ENCODE measurements around the gene ZNF580.

Gene ZNF580

DNA sequence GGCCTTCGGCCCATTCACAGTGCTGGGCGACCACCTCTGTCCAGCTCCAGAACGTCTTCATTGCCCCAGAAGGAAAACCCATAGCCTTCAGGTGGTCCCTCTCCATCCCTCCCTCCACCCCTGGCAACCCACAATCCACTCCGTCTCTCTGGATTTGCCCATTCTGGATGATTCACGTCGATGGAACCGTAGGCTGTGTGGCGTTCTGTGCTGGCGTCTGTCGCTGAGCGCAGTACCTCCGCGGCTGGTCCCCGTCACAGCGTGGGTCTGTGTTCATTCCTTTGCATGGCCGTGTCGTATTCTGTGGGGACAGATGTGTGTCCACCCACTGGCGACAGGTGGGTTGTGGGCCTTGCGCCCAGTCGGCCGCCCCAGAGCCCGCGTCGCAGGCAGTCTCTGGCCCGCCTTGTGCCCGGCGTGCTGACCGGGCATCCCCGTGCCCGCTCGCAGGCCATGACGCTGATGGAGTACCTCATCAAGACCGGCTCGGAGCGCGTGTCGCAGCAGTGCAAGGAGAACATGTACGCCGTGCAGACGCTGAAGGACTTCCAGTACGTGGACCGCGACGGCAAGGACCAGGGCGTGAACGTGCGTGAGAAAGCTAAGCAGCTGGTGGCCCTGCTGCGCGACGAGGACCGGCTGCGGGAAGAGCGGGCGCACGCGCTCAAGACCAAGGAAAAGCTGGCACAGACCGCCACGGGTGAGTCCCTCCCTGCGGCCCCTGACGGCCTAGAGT, 44.3 kb downstream of the ZNF580 start:
- no peak overlapping the region for H3K4me3 ChIP-seq (ENCODE audit: low read depth, low read length)
- TF ChIP-seq, protein P1, sequence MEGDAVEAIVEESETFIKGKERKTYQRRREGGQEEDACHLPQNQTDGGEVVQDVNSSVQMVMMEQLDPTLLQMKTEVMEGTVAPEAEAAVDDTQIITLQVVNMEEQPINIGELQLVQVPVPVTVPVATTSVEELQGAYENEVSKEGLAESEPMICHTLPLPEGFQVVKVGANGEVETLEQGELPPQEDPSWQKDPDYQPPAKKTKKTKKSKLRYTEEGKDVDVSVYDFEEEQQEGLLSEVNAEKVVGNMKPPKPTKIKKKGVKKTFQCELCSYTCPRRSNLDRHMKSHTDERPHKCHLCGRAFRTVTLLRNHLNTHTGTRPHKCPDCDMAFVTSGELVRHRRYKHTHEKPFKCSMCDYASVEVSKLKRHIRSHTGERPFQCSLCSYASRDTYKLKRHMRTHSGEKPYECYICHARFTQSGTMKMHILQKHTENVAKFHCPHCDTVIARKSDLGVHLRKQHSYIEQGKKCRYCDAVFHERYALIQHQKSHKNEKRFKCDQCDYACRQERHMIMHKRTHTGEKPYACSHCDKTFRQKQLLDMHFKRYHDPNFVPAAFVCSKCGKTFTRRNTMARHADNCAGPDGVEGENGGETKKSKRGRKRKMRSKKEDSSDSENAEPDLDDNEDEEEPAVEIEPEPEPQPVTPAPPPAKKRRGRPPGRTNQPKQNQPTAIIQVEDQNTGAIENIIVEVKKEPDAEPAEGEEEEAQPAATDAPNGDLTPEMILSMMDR (IDR thresholded peaks at IDR 0.05; ENCODE audit: borderline replicate concordance, insufficient read depth, low read depth, low read length), result no peak

DNA sequence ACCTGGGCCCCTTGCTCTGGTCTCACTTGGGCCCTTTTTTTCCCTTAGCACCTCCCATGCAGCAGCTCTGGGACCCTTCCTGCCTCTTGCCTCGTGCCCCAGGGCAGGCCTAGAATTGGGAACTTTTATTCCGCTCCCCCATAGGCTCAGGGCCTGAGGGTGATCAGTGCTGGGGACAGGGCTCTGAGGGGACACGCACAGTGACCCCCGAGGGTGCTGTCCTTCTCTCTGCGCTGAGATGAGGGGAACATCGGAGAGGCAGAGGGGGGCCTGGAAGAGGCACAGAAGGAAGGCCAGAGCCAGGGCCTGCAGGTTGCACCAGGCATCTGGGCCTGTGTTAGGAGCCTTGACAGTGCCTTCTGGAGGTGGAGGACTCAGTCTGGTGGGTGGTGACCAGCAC, 45.0 kb downstream of the ZNF580 start:
- TF ChIP-seq, protein P1 (IDR thresholded peaks at IDR 0.05; ENCODE audit: borderline replicate concordance, insufficient read depth, low read depth, low read length), result no peak
- H3K4me3 ChIP-seq (ENCODE audit: low read depth, low read length), result no peak overlapping the region

DNA sequence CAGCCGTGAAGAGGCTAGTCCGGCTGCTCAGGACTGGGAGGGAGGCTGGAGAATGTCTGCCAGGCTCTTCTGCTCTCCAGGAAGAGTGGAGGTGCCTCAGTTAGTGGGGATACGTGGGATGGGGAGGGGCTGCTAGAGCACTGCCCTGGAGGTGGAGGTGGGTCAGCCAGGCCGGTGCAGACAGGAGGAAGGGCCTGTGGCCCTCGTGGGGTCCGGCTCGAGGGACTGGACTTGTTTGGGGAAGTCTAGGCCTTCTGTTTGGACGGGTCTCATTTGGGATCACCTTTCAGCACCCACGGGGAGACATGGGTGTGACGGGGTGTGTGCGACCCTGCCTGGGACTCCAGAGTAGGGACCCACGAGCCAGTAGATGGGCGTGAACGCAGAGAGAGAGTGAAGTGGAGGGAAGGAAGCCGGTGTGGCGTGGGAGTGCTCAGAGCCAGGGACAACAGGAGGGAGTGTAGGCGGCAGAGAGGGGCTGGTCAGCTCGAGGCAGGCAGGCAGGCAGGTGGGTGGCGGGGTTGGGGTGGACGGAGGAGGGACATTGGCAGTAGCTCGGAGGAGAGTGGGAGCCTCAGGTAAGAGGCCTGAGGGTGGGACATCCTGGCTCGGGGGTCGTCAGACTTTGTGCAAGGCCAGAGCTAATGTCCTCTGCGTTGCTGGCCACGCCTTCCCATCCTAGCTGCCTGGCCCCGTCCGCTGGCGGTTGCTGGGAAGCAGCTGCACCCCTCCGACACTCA, 45.7 kb downstream of the ZNF580 start:
- TF ChIP-seq, protein P1 (IDR thresholded peaks at IDR 0.05; ENCODE audit: borderline replicate concordance, insufficient read depth, low read depth, low read length), result no peak
- no peak overlapping the region for H3K4me3 ChIP-seq (ENCODE audit: low read depth, low read length)

DNA sequence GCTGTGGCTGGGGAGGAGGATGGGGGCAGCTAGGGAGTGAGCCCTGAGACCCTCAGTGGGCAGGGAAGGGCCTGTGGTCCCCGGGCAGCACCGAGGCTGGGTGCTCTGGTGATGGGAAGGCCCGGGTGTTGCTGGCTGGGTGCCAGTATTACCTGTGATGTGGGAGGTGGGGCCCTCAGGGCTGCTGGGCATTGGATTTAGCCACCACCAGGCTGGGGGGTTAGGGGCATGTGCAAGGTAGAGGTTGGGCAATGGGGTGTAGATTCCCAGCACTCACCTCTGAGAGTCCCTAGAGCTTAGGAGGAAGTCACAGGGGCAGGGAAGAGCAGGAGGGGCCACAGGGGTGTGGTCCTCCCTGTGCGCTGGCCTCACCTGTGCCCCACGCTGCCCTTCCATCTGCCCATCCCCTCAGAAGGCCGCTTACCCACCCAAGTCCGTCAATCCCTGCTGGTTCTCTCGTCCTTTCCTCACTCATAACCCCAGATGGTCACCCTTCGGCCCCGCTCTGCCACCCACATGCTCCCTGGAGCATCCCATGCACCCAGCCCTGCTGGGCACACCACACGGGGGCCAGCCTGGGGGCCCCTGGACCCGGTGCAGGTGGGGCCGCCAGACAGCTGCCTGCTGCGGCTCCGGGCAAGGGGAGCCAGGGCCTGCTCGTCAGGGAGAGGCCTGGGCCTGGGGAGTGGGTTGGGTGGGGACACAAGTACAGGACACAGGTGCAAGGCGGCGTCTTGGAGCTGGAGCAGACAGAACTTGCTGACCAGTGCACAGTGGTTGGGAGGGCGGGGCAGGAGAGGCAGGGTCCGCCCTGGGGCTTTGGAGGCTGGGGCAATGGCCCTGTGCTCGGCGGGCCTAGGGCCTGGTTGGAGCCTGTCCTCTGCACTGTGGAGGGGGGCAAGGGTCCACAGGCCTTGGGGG, 46.7 kb downstream of the ZNF580 start:
- H3K4me3 ChIP-seq (ENCODE audit: low read depth, low read length), result no peak overlapping the region
- TF ChIP-seq, protein P1 (IDR thresholded peaks at IDR 0.05; ENCODE audit: borderline replicate concordance, insufficient read depth, low read depth, low read length), result no peak

DNA sequence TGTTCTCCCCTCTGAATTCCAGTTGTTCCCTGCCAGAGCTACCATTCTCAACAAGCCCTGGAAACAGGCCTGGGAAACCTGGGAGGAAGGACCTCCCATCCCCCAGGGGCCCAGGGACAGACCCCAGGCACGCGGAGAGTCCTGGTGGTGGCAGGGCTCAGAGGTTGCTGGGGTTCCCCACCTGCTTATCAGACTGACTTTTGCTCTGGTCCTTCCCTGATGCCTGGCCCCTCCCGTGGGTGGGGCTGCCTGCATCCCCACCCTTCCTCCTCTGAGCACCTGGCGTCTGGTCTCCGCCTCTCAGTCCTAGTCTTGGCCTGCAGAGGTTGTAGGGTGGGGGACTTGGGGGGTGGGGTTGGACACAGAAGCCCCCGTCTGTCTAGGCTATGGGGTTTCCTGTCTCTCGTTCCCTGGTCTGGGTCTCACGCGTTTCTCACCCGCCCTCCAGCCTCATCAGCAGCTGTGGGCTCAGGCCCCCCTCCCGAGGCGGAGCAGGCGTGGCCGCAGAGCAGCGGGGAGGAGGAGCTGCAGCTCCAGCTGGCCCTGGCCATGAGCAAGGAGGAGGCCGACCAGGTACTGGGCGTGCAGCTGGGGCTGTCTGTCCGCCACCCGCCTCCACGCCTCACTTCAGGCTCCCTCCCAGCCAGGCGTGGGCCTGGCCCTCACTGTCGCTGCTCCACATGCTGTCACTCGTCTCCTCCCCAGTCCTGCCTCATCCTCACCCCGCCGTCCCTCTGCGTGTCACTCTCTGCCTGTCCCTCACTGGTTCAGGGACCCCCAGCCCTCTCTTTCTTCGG, 47.8 kb downstream of the ZNF580 start:
- H3K4me3 ChIP-seq (ENCODE audit: low read depth, low read length), result no peak overlapping the region
- TF ChIP-seq, protein P1 (IDR thresholded peaks at IDR 0.05; ENCODE audit: borderline replicate concordance, insufficient read depth, low read depth, low read length), result no peak

DNA sequence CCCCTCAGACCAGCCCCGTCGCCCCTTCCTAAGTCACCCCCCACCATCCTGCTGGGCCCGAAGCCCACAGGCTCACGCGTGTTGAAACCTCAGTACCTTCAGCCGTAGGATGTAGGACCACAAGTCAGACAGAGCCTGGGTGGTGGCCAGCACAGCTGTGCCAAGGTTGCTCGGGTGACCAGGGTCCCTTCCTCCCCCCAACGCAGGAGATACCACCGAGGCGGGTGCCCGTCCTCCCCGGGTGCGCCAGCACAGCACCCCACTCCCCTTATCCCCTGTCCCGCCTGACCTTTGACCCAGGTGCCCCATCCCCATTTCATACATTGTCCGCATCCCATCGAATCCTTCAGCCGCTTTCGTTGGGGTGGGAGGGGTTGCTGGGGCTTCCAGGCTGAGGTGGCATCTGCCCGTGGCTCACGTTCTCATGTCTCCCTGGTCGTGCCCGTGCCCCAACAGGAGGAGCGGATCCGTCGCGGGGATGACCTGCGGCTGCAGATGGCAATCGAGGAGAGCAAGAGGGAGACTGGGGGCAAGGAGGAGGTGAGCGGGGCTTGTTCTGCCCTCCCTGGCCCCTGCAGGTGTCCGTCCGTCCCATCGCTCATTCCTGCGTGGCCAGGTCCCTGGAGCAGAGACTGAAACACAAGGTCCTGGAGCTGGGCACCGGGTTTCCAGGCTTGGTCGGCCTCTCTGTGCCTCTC, 48.8 kb downstream of the ZNF580 start:
- H3K4me3 ChIP-seq (ENCODE audit: low read depth, low read length), result no peak overlapping the region

More for the DNA sequence above, 48.8 kb downstream of the ZNF580 start:
- TF ChIP-seq, protein P1 (IDR thresholded peaks at IDR 0.05; ENCODE audit: borderline replicate concordance, insufficient read depth, low read depth, low read length), result no peak
